Kidney (tissue), 14 donors: ENCODE data around the gene GNG4. TPM values are rescaled to one million over a fixed set of nuclear protein-coding genes. Genes with fewer than 3 reads are reported as not detected.

ENCODE experiments used
- DNase-seq, 5 donors: peaks; one replicate each; pipeline ENCODE4 v3.0.0-alpha.2; 2013 to 2020
- FAIRE-seq: peaks from 2 replicates; lab custom pipeline; 2012; peaks lifted over from hg19 to GRCh38; lab: Jason Lieb, UNC
- H3K27ac ChIP-seq, 2 donors: one replicate each; pipeline ENCODE4 v1.7.0; 2013; ENCODE audit warnings: low read depth in 2 of 2, low read length in 2 of 2, inconsistent platforms in 1 of 2
- H3K27me3 ChIP-seq: one replicate; pipeline ENCODE4 v1.7.1; 2013; ENCODE audit warnings: low read length, inconsistent platforms; ENCODE audit not compliant: control insufficient read depth, insufficient read depth
- H3K36me3 ChIP-seq, 3 donors: one replicate each; pipeline versions ENCODE4 v1.7.0 to v1.7.1; 2013; ENCODE audit warnings: low read length in 3 of 3, control low read depth in 1 of 3, inconsistent platforms in 1 of 3; ENCODE audit not compliant: insufficient read depth in 3 of 3, control insufficient read depth in 2 of 3
- H3K4me1 ChIP-seq, 3 donors: one replicate each; pipeline versions ENCODE4 v1.7.0 to v1.7.1; 2013; ENCODE audit warnings: low read length in 3 of 3, inconsistent platforms in 1 of 3, low read depth in 1 of 3; ENCODE audit not compliant: control insufficient read depth in 2 of 3, insufficient read depth in 2 of 3
- H3K4me3 ChIP-seq, 3 donors: one replicate each; pipeline versions ENCODE4 v1.7.0 to v1.8.1; 2013; ENCODE audit warnings: low read length in 3 of 3, control low read depth in 1 of 3, inconsistent platforms in 1 of 3
- H3K9ac ChIP-seq, 3 donors: one replicate each; pipeline versions ENCODE4 v1.7.0 to v1.7.1; 2013; ENCODE audit warnings: low read length in 3 of 3, control low read depth in 1 of 3, inconsistent platforms in 1 of 3
- H3K9me3 ChIP-seq, 3 donors: one replicate each; pipeline versions ENCODE4 v1.7.0 to v1.7.1; 2013; ENCODE audit warnings: low read length in 3 of 3, control low read depth in 1 of 3, inconsistent platforms in 1 of 3; ENCODE audit not compliant: control insufficient read depth in 2 of 3, insufficient read depth in 1 of 3
- CTCF ChIP-seq: IDR thresholded peaks from 3 replicates; pipeline ENCODE4 v1.5.1; 2012; ENCODE audit warnings: mild to moderate bottlenecking, moderate library complexity, borderline replicate concordance; ENCODE audit not compliant: insufficient read depth; ENCODE audit errors: extremely low read depth
- intact Hi-C: fragments of 100-400 bp; cut with DNase I; formaldehyde crosslinking; loops from one replicate; pipeline ENCODE4 v1.11.1; 2022
- polyA plus RNA-seq: library from polyadenylated mRNA; stranded (reverse); fragments of 350-450 nt; fragmentation: Illumina TruSeq; extraction: RNeasy Lipid Tissue Mini Kit (QIAGEN cat#74804); gene quantifications from one replicate; pipeline ENCODE4 v1.2.3, GENCODE V29; 2014; ENCODE audit warnings: low read depth, low replicate concordance; ENCODE audit not compliant: insufficient read depth
- total RNA-seq: library from RNA; stranded (reverse); fragmentation: NEBNext Ultra II Directional; extraction: Animal tissue kit (Norgen Biotek cat#: 25700); gene quantifications from one replicate; pipeline ENCODE4 v1.2.1, GENCODE V29; 2021
- donor health status: control.
- donor health status: control.
- donor health status: control.
- donor health status: control.
- donor health status: control.
- donor health status: DM: yes; HTN: yes; CAD: no.
- donor health status: Normal renal cell carcinoma (clear cell type).

Gene GNG4
- total and polyA plus RNA-seq, 2 donors from 2014 or later: 4.5 TPM; not detected in 1

GRCh38 chr1:235635938-235636662 is 13.5 kb downstream of the GNG4 start:
- FAIRE-seq (no peak), DNase-seq (no peak)
- intact Hi-C loops: no loop called here
- Histone ChIP-seq H3K4me3 (no peak overlapping the region), H3K27me3 (no peaks in the 10 kb centered on the region), H3K27ac (no peak overlapping the region), H3K36me3 (no peaks in the 10 kb centered on the region), H3K9me3 (no peaks in the 10 kb centered on the region), H3K9ac (no peak overlapping the region), H3K4me1 (no peaks in the 10 kb centered on the region)
- no peak for TF ChIP-seq CTCF

GRCh38 chr1:235632506-235633401 is 16.8 kb downstream of the GNG4 start:
- Histone ChIP-seq H3K27ac (no peak overlapping the region), H3K4me3 (peak overlapping the region in 2 of 3 donors; percentile 15 to 26), H3K4me1 (no peaks in the 10 kb centered on the region), H3K36me3 (no peaks in the 10 kb centered on the region), H3K27me3 (no peaks in the 10 kb centered on the region), H3K9me3 (no peaks in the 10 kb centered on the region), H3K9ac (no peak overlapping the region)
- no peak for FAIRE-seq
- no peak for TF ChIP-seq CTCF
- intact Hi-C loops: no loop called here
- peak in 1 of 5 donors; percentile 71 for DNase-seq

- no peaks in the 10 kb centered on the region for H3K4me1 ChIP-seq
- no peak overlapping the region for H3K4me3 ChIP-seq
- TF ChIP-seq CTCF: no peak
- H3K27ac ChIP-seq: no peak overlapping the region
- no peaks in the 10 kb centered on the region for H3K9me3 ChIP-seq
- FAIRE-seq (no peak), DNase-seq (no peak)
- intact Hi-C loops: no loop called here
- no peaks in the 10 kb centered on the region for H3K36me3 ChIP-seq
- H3K27me3 ChIP-seq: no peaks in the 10 kb centered on the region
- no peak overlapping the region for H3K9ac ChIP-seq
Observed at GRCh38 chr1:235631816-235632215, 17.8 kb downstream of the GNG4 start.
